ENCODE measurements around the gene JPH4.

DNA sequence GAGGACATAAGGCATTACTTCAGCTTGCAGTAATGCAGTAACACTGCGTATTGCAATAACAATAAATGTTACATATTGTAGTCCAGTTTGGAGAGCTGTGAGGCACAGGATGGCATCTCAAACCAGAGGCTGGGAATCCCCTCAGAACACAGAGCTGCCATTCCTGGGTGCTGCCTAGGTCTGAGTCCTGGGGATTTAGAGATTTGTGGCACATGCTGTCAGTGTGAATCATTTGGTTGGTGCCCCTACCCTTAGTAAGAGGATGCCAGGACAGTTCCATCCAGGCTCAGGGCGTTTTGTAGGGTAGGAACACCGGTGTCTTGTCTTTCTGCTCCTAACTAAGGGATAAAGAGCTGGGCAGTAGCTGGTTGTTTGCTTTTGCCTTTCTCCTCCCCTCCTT is 49.6 kb downstream of the JPH4 start:
- TF ChIP-seq CTCF (IDR thresholded peaks at IDR 0.05) (no peak), POLR2A (IDR thresholded peaks at IDR 0.05) (no peak)
